Loucy (cell line): Measurements from ENCODE around the gene NTHL1.

Experiments
- H2AFZ ChIP-seq: fragments of 200-600 bp; sonication (generic); 2 replicates; pipeline ENCODE4 v1.6.0; 2016; ENCODE audit warnings: antibody characterized with exemption, mild to moderate bottlenecking, low read length, moderate library complexity
- H3F3A ChIP-seq: fragments of 200-600 bp; 2 replicates; pipeline ENCODE4 v1.6.0; 2016; ENCODE audit warnings: antibody characterized with exemption, low read depth, mild to moderate bottlenecking
- H3K27me3 ChIP-seq: fragments of 200-600 bp; sonication (generic); 2 replicates; pipeline ENCODE4 v1.6.1; 2014; ENCODE audit warnings: low read length, mild to moderate bottlenecking; ENCODE audit not compliant: insufficient read depth, poor library complexity, severe bottlenecking
- H3K36me3 ChIP-seq: fragments of 200-600 bp; sonication (generic); 2 replicates; pipeline ENCODE4 v1.6.1; 2016; ENCODE audit warnings: low read length; ENCODE audit not compliant: insufficient read depth
- H3K4me1 ChIP-seq: fragments of 200-600 bp; sonication (generic); 2 replicates; pipeline ENCODE4 v1.5.1; 2014; ENCODE audit warnings: low read length, mild to moderate bottlenecking; ENCODE audit not compliant: insufficient read depth, poor library complexity, severe bottlenecking
- H3K4me2 ChIP-seq: fragments of 200-600 bp; sonication (generic); 2 replicates; pipeline ENCODE4 v1.6.0; 2014; ENCODE audit warnings: antibody characterized with exemption, low read length, low read depth, mild to moderate bottlenecking; ENCODE audit not compliant: poor library complexity, severe bottlenecking
- H3K4me3 ChIP-seq: fragments of 200-600 bp; sonication (generic); 2 replicates; pipeline ENCODE4 v1.5.1; 2014; ENCODE audit warnings: low read length, mild to moderate bottlenecking, mixed read lengths; ENCODE audit not compliant: poor library complexity, severe bottlenecking
- H3K79me2 ChIP-seq: fragments of 200-600 bp; sonication (generic); 2 replicates; pipeline ENCODE4 v1.6.1; 2014; ENCODE audit warnings: low read length; ENCODE audit not compliant: insufficient read depth
- H3K9ac ChIP-seq: fragments of 200-600 bp; sonication (generic); 2 replicates; pipeline ENCODE4 v1.6.0; 2014; ENCODE audit warnings: mild to moderate bottlenecking, low read depth, low read length, moderate library complexity; ENCODE audit not compliant: poor library complexity, severe bottlenecking
- H3K9me2 ChIP-seq: fragments of 200-600 bp; sonication (generic); replicated peaks from 2 replicates; pipeline ENCODE4 v1.6.1; 2016; ENCODE audit warnings: low read depth, low read length, mixed read lengths
- H3K9me3 ChIP-seq: fragments of 200-600 bp; sonication (generic); 2 replicates; pipeline ENCODE4 v1.6.1; 2014; ENCODE audit warnings: mild to moderate bottlenecking, antibody characterized with exemption, low read length, low read depth; ENCODE audit not compliant: insufficient read depth
- H4K20me1 ChIP-seq: fragments of 200-600 bp; sonication (generic); 2 replicates; pipeline ENCODE4 v1.6.0; 2014; ENCODE audit warnings: antibody characterized with exemption, low read length, mild to moderate bottlenecking; ENCODE audit not compliant: insufficient read depth, poor library complexity, severe bottlenecking
- EZH2phosphoT487 ChIP-seq: fragments of 200-600 bp; IDR thresholded peaks from 2 replicates; pipeline ENCODE4 v1.6.1; 2018; ENCODE audit warnings: antibody characterized with exemption, mild to moderate bottlenecking, moderate library complexity, borderline replicate concordance
- TF ChIP-seq, protein P1 (sequence below): fragments of 200-600 bp; sonication (generic); conservative IDR thresholded peaks from 2 replicates; pipeline ENCODE4 v1.5.1; 2014; ENCODE audit warnings: mild to moderate bottlenecking, antibody characterized with exemption, low read length

NTHL1 gene

DNA sequence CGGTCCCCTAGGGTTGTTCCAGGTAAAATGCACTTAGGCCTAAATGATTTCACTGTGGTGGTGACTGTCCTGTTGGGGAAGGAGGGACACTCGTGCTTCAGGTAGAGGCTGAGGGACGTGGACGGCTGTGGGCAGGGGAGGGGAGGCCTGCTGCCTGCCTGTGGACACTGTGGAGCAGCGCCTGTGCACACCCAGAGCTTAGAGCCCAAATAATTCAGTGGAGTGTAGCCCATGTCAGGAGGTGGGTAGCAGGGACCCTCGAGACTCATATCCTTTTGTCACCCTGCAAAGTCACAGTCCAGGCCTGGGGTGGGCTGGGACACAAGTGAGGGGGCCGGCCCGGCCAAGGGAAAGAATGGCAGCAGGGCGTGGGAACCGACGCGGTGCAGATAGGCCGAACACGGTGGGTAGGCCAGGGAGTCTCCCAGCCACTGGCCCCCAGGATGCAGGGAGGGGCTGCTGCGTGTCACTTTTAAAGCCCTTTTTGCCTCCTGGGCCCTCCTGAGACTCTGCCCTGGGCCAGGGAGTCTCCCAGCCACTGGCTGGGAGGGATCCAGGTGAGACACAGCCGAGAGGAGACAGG is 21.7 kb downstream of the NTHL1 start:
- peaks cover 10% of the 10 kb centered on the region for H3K4me1 ChIP-seq

DNA sequence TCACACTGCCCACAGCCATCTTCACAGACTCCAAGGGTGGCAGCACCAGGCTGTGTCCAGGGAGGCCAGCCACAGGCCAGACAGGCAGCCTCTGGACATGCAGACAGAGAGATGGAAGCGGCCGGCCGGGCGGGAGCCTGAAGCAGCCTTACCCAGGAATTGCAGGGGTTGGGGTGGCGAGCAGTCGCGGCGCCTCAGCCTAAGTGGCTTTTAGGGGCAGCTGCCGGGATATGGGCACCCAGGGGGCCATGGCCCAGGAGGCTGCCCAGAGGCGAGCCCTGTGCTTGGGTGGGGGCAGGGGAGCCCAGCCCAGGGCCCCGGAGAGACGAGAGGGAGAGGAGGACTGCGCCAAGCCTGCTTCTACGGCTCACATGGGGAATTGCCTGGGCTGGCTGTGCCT is 22.4 kb downstream of the NTHL1 start:
- TF ChIP-seq EZH2phosphoT487: no peak
- TF ChIP-seq, protein P1, sequence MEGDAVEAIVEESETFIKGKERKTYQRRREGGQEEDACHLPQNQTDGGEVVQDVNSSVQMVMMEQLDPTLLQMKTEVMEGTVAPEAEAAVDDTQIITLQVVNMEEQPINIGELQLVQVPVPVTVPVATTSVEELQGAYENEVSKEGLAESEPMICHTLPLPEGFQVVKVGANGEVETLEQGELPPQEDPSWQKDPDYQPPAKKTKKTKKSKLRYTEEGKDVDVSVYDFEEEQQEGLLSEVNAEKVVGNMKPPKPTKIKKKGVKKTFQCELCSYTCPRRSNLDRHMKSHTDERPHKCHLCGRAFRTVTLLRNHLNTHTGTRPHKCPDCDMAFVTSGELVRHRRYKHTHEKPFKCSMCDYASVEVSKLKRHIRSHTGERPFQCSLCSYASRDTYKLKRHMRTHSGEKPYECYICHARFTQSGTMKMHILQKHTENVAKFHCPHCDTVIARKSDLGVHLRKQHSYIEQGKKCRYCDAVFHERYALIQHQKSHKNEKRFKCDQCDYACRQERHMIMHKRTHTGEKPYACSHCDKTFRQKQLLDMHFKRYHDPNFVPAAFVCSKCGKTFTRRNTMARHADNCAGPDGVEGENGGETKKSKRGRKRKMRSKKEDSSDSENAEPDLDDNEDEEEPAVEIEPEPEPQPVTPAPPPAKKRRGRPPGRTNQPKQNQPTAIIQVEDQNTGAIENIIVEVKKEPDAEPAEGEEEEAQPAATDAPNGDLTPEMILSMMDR: no peak
- Histone ChIP-seq H3K4me3 (no peak overlapping the region), H3K36me3 (no peaks in the 10 kb centered on the region), H3K9ac (no peak overlapping the region), H3K27me3 (peaks cover 4% of the 10 kb centered on the region), H3F3A (no peaks in the 10 kb centered on the region), H2AFZ (no peak overlapping the region), H4K20me1 (no peaks in the 10 kb centered on the region), H3K79me2 (no peaks in the 10 kb centered on the region), H3K9me2 (no peaks in the 10 kb centered on the region), H3K9me3 (no peaks in the 10 kb centered on the region), H3K4me1 (peaks cover 10% of the 10 kb centered on the region), H3K4me2 (no peak overlapping the region)

More for the DNA sequence above, 21.7 kb downstream of the NTHL1 start:
- Histone ChIP-seq H3K4me3 (no peak overlapping the region), H3K9ac (no peak overlapping the region), H2AFZ (no peak overlapping the region), H3K9me3 (no peaks in the 10 kb centered on the region), H3K79me2 (no peaks in the 10 kb centered on the region), H3K27me3 (peaks cover 4% of the 10 kb centered on the region), H4K20me1 (no peaks in the 10 kb centered on the region), H3K36me3 (no peaks in the 10 kb centered on the region), H3K4me2 (no peak overlapping the region), H3F3A (no peaks in the 10 kb centered on the region), H3K9me2 (no peaks in the 10 kb centered on the region)
- TF ChIP-seq, protein P1: no peak
- no peak for TF ChIP-seq EZH2phosphoT487

DNA sequence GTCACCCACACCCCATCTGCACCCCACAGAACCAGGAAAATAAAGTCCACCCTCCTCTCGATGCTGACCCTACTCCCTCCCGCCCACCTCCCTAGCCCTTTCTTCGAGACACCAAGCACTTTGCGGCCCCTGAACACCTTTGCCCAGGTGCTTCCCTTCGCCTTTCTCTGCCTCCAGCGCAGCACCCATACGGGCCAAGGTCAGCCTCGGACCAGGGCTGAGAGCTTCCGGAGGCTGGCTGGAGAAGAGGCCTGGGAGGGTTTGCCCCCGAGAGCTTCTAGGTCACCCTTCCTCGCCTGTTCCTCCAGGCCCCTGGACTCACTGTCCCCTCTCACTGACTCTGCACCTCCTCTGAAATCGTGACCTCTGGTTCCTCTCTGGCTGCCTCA is 23.6 kb downstream of the NTHL1 start:
- Histone ChIP-seq H3K9me2 (no peaks in the 10 kb centered on the region), H3K4me3 (no peak overlapping the region), H3K79me2 (no peaks in the 10 kb centered on the region), H3K9ac (no peak overlapping the region), H2AFZ (no peak overlapping the region), H3K4me1 (peaks cover 10% of the 10 kb centered on the region), H3F3A (no peaks in the 10 kb centered on the region), H3K27me3 (peaks cover 4% of the 10 kb centered on the region), H3K4me2 (no peak overlapping the region), H4K20me1 (no peaks in the 10 kb centered on the region), H3K9me3 (no peaks in the 10 kb centered on the region), H3K36me3 (no peaks in the 10 kb centered on the region)
- TF ChIP-seq EZH2phosphoT487: no peak
- TF ChIP-seq, protein P1: no peak
